HepG2 (cell line): Measurements from ENCODE around the gene FKBP1A. TPM values are rescaled to one million over a fixed set of nuclear protein-coding genes. Genes with fewer than 3 reads are reported as not detected.
A peak's percentile ranks its signal among the peaks of the same experiment; 100 is the strongest.

Source experiments
- ATAC-seq: fragments of 200-7000 bp; cut with Tn5 transposase; 3 replicates; pipeline ENCODE4 v1.9.1; 2020; ENCODE audit warnings: mild to moderate bottlenecking, moderate library complexity
- BruUV-seq: library from RNA; stranded (reverse); fragments of 400-500 nt; replicated peaks from 2 replicates; lab custom pipeline; 2021; lab: Mats Ljungman, UMichigan
- CTCF ChIA-PET: fragments of 300-600 bp; formaldehyde crosslinking; extraction: SDS; loops from one replicate; lab custom pipeline; 2021; ENCODE audit warnings: low total read pairs, inconsistent platforms, low intra/inter-chr PET ratio; lab: Yijun Ruan, JAX
- POLR2A ChIA-PET: fragments of 350-600 bp; sonication (Branson Sonifier 250); formaldehyde crosslinking; loops from one replicate; lab custom pipeline; 2020; ENCODE audit warnings: antibody characterized with exemption, inconsistent platforms; lab: Yijun Ruan, JAX
- DNase-seq: peaks from one replicate; pipeline ENCODE4 v3.0.0-alpha.2; 2015; ENCODE audit warnings: low spot score
- FAIRE-seq: peaks from 3 replicates; lab custom pipeline; 2011; peaks lifted over from hg19 to GRCh38; lab: Jason Lieb, UNC
- H2AFZ ChIP-seq: one replicate; pipeline ENCODE4 v1.6.1; 2011; ENCODE audit warnings: low read length, inconsistent platforms
- H3K27ac ChIP-seq: fragments of 300-600 bp; 3 replicates; pipeline ENCODE4 v1.8.0; 2011; ENCODE audit warnings: mixed run types, mild to moderate bottlenecking, mixed read lengths, low read length, inconsistent platforms; ENCODE audit not compliant: insufficient read depth; ENCODE audit errors: extremely low read length
- H3K27me3 ChIP-seq, 2 experiments: fragments of 200-600 bp in 1 of 2; 2 replicates in 1 of 2; 3 replicates in 1 of 2; pipeline versions ENCODE4 v1.6.0 to v1.8.0; 2011; ENCODE audit warnings: low read length in 2 of 2, mild to moderate bottlenecking in 2 of 2, moderate library complexity in 2 of 2, inconsistent platforms in 1 of 2; ENCODE audit not compliant: insufficient read depth in 2 of 2, control insufficient read depth in 1 of 2
- H3K36me3 ChIP-seq, 2 experiments: fragments of 200-600 bp in 1 of 2; replicated peaks in 1 of 2; 2 replicates in 1 of 2; 3 replicates in 1 of 2; pipeline versions ENCODE4 v1.5.1 to v1.8.0; 2011; ENCODE audit warnings: low read length in 2 of 2, inconsistent platforms in 1 of 2; ENCODE audit not compliant: insufficient read depth in 2 of 2, control insufficient read depth in 1 of 2
- H3K4me1 ChIP-seq: 2 replicates; pipeline ENCODE4 v1.5.1; 2012; ENCODE audit warnings: low read length, inconsistent platforms; ENCODE audit not compliant: insufficient read depth
- H3K4me2 ChIP-seq: 2 replicates; pipeline ENCODE4 v1.6.0; 2011; ENCODE audit warnings: low read depth, low read length, inconsistent platforms
- H3K4me3 ChIP-seq, 3 experiments: fragments of 200-600 bp in 1 of 3; sonication (generic), shearing (Covaris generic) in 1 of 3; replicated peaks in 1 of 3; 2 replicates each; pipeline ENCODE4 v1.5.1; 2011 to 2016; ENCODE audit warnings: low read length in 3 of 3, inconsistent platforms in 2 of 3, low read depth in 2 of 3, mild to moderate bottlenecking in 2 of 3, control low read depth in 1 of 3, mixed read lengths in 1 of 3; ENCODE audit not compliant: insufficient read depth in 1 of 3
- H3K79me2 ChIP-seq: one replicate; pipeline ENCODE4 v1.6.1; 2011; ENCODE audit warnings: low read length, inconsistent platforms; ENCODE audit not compliant: insufficient read depth
- H3K9ac ChIP-seq: 2 replicates; pipeline ENCODE4 v1.6.0; 2011; ENCODE audit warnings: mild to moderate bottlenecking, low read depth, low read length, inconsistent platforms; ENCODE audit not compliant: insufficient read depth
- H3K9me3 ChIP-seq: 2 replicates; pipeline ENCODE4 v1.5.1; 2012; ENCODE audit warnings: mild to moderate bottlenecking, low read length
- H4K20me1 ChIP-seq: 2 replicates; pipeline ENCODE4 v1.6.0; 2011; ENCODE audit warnings: inconsistent platforms, mild to moderate bottlenecking, low read length, moderate library complexity; ENCODE audit not compliant: insufficient read depth
- BCL3 ChIP-seq: sonication (generic); formaldehyde crosslinking; IDR thresholded peaks from 2 replicates; pipeline ENCODE4 v1.5.1; 2020; ENCODE audit warnings: mild to moderate bottlenecking, missing genetic modification reagents, moderate library complexity
- CEBPB ChIP-seq: IDR thresholded peaks from 2 replicates; pipeline ENCODE4 v1.6.1; 2011; ENCODE audit warnings: low read depth, low read length, improper control_type of control experiment, borderline replicate concordance
- CEBPG ChIP-seq: IDR thresholded peaks from 2 replicates; pipeline ENCODE4 v1.6.1; 2016
- HIVEP1 ChIP-seq: sonication (generic); formaldehyde crosslinking; IDR thresholded peaks from 2 replicates; pipeline ENCODE4 v1.4.0; 2020; ENCODE audit warnings: mild to moderate bottlenecking, missing genetic modification reagents
- KDM6A ChIP-seq: IDR thresholded peaks from 2 replicates; pipeline ENCODE4 v1.6.1; 2016; ENCODE audit warnings: low read depth
- KLF9 ChIP-seq: IDR thresholded peaks from 2 replicates; pipeline ENCODE4 v1.6.1; 2016; ENCODE audit warnings: low read depth
- POLR2A ChIP-seq, 2 experiments: IDR thresholded peaks; 2 replicates each; pipeline ENCODE4 v1.6.1; 2011; ENCODE audit warnings: low read depth in 2 of 2, low read length in 2 of 2, mild to moderate bottlenecking in 1 of 2, moderate library complexity in 1 of 2; ENCODE audit not compliant: insufficient read depth in 1 of 2
- POLR2G ChIP-seq: fragments of 200-400 bp; formaldehyde crosslinking; IDR thresholded peaks from 2 replicates; pipeline ENCODE4 v1.6.1; 2018; ENCODE audit warnings: mild to moderate bottlenecking, low read depth, low read length, moderate library complexity
- RBM22 ChIP-seq: fragments of 200-400 bp; formaldehyde crosslinking; optimal IDR thresholded peaks from 2 replicates; pipeline ENCODE3; 2017; ENCODE audit warnings: mild to moderate bottlenecking, low read length, moderate library complexity
- WGBS: methylation state at CpG from one replicate; pipeline ENCODE4 v1.1.6; 2017; ENCODE audit warnings: low lambda C conversion rate; 5-methylcytosine and 5-hydroxymethylcytosine counted together
- in situ Hi-C: cut with HindIII; loops from 2 replicates; pipeline ENCODE4 v1.10.0; 2017; ENCODE audit warnings: low pct_unique_long_range_greater_than_20kb; ENCODE audit not compliant: extremely low pct_ligation_motif_present
- intact Hi-C: fragments of 100-400 bp; cut with micrococcal nuclease; formaldehyde crosslinking; loops from one replicate; pipeline ENCODE4 v1.10.0; 2022; ENCODE audit not compliant: unreplicated experiment
- polyA plus RNA-seq, 8 experiments: library from polyadenylated mRNA; depleted of rRNA in 3 of 8; stranded (reverse) in 7 of 8; unstranded in 1 of 8; fragments of >200 nt; fragmentation: Illumina TruSeq in 4 of 8; extraction: Trizol in 4 of 8; gene quantifications; 2 replicates each; pipeline versions ENCODE4 v1.2.1 to v1.2.3, GENCODE V29; 2011 to 2016; ENCODE audit warnings: low read depth in 4 of 8, missing spikeins in 1 of 8, mixed read lengths in 1 of 8; ENCODE audit not compliant: insufficient read depth in 1 of 8
- total RNA-seq, 5 experiments: library from RNA; depleted of rRNA; stranded (reverse); fragments of >200 nt; fragmentation: Illumina TruSeq; extraction: Trizol; gene quantifications; 2 replicates each; pipeline ENCODE4 v1.2.3, GENCODE V29; 2016; ENCODE audit warnings: low read depth in 1 of 5

FKBP1A gene
- total and polyA plus RNA-seq, 2 of the 13 experiments (the other 11 are each of a cell fraction or from before 2014, with no cell fraction given) = 119 to 468 TPM

- H3K4me2 ChIP-seq = no peak overlapping the region
- in situ Hi-C loops (no loop called here), intact Hi-C loops (no loop called here)
- H3K27ac ChIP-seq = no peak overlapping the region
- no peak for DNase-seq
- ChIA-PET POLR2A (interaction anchor here (1.0 to 1.6 kb wide), 3 partner anchors 20 to 46 kb away, joined by 3 to 7 read pairs (median 5); partner anchors contain the start of gene SDCBP2), CTCF (no interaction called here)
- BruUV-seq = no TSS peak
- no peak overlapping the region for H3K9ac ChIP-seq
- H2AFZ ChIP-seq = no peak overlapping the region
- peaks cover 29 to 79% of the 10 kb centered on the region in 2 experiments for H3K36me3 ChIP-seq
- H4K20me1 ChIP-seq = peaks cover 35% of the 10 kb centered on the region
- peaks cover 2% of the 10 kb centered on the region for H3K4me1 ChIP-seq
- TF ChIP-seq RBM22 (peak; percentile 62), KLF9 (CRISPR knock-in tag) (no peak), POLR2A (IDR thresholded peaks at IDR 0.05; ENCODE audit: insufficient read depth in 1 of 2, low read depth in 2 of 2, low read length in 2 of 2) (peak in 1 of 2 experiments; percentile 24; a peak in 1 of 4 replicates), POLR2G (0 out of 2 replicates have a peak, but pooled peaks have one; percentile 23), BCL3 (CRISPR knock-in tag) (no peak)
- TF ChIP-seq, all 625 proteins: peak for 3
- FAIRE-seq (no peak), ATAC-seq (no peak)
- Histone ChIP-seq H3K27me3 (no peaks in the 10 kb centered on the region), H3K4me3 (no peak overlapping the region), H3K79me2 (peaks cover 29% of the 10 kb centered on the region), H3K9me3 (no peaks in the 10 kb centered on the region)
- 93% methylated on average over 5 of the region's 5 CpGs for WGBS
Measured at GRCh38 chr20:1371830-1372539, 20.9 kb downstream of the FKBP1A start.

GRCh38 chr20:1371202-1371782, 21.6 kb downstream of the FKBP1A start:
- Histone ChIP-seq H3K36me3 (peaks cover 28 to 75% of the 10 kb centered on the region in 2 experiments), H3K4me2 (no peak overlapping the region)
- no peak for FAIRE-seq

More at GRCh38 chr20:1371202-1371782, 21.6 kb downstream of the FKBP1A start:
- WGBS = 99% methylated on average over 3 of the region's 3 CpGs
- intact Hi-C loops (no loop called here), in situ Hi-C loops (no loop called here)
- Histone ChIP-seq H3K79me2 (peaks cover 23% of the 10 kb centered on the region), H3K27me3 (no peaks in the 10 kb centered on the region), H3K27ac (no peak overlapping the region), H3K4me1 (peaks cover under 1% of the 10 kb centered on the region; the same call in 1 of the 2 replicates), H3K9me3 (no peaks in the 10 kb centered on the region), H4K20me1 (peaks cover 29% of the 10 kb centered on the region), H3K4me3 (no peak overlapping the region), H2AFZ (no peak overlapping the region), H3K9ac (no peak overlapping the region)
- CTCF ChIA-PET = no interaction called here
- DNase-seq = no peak
- POLR2A ChIA-PET = interaction anchor here (1.0 to 1.6 kb wide), 3 partner anchors 20 to 45 kb away, joined by 3 to 7 read pairs (median 5); partner anchors contain the start of gene SDCBP2
- no peak for TF ChIP-seq KDM6A (CRISPR knock-in tag)
- peak; percentile 56 for TF ChIP-seq CEBPG (CRISPR knock-in tag)
- peak; percentile 88 for TF ChIP-seq CEBPB
- no peak for TF ChIP-seq HIVEP1 (CRISPR knock-in tag)
- no TSS peak for BruUV-seq
- ATAC-seq = no peak
